ENCODE data around the gene SLC2A9.
"Not testable (repeated sequence)": the region's sequence is repeated elsewhere in the genome, so short reads cannot be mapped to it uniquely, and the experiment has no call there.

Gene SLC2A9

DNA sequence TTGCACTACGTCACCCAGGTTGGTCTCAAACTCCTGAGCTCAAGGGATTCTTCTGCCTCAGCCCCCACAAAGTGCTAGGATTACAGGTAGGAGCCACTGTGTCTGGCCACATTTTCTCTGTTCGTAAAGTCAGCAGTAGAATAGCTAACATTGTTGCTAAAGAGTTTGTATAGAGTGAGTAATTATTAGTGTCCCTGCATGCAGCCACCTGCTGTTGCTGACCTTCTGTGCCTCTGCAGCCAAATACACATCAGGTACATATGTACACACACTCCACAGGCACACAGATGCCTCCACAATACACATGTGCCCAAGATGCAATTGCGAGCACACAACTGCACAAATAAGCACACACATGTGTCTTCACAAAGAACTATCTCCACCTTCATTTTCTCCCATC lies 228.9 kb downstream of the SLC2A9 start:
- Histone ChIP-seq H2AFZ (ENCODE audit: low read depth, low read length, severe bottlenecking) (no peak overlapping the region), H3K79me2 (ENCODE audit: insufficient read depth, low read length) (no peaks in the 10 kb centered on the region), H3K9ac (ENCODE audit: low read length) (no peak overlapping the region), H3K27ac (ENCODE audit: low read depth, low read length) (no peak overlapping the region), H3K27me3 (ENCODE audit: low read length) (no peaks in the 10 kb centered on the region), H3K4me3 (ENCODE audit: insufficient read depth, low read length, poor library complexity, severe bottlenecking) (no peak overlapping the region), H3K36me3 (ENCODE audit: low read length) (no peaks in the 10 kb centered on the region), H3K9me3 (ENCODE audit: insufficient read depth, low read length) (no peaks in the 10 kb centered on the region), H3K4me2 (ENCODE audit: low read depth, low read length, poor library complexity, severe bottlenecking) (no peak overlapping the region), H3F3A (ENCODE audit: insufficient read depth) (no peaks in the 10 kb centered on the region), H3K9me2 (replicated peaks; ENCODE audit: insufficient read depth, low read length) (no peaks in the 10 kb centered on the region), H4K20me1 (ENCODE audit: low read depth, low read length) (no peaks in the 10 kb centered on the region)
- TF ChIP-seq EZH2phosphoT487 (conservative IDR thresholded peaks at IDR 0.05; ENCODE audit: low read length): no peak
- TF ChIP-seq, protein P1, sequence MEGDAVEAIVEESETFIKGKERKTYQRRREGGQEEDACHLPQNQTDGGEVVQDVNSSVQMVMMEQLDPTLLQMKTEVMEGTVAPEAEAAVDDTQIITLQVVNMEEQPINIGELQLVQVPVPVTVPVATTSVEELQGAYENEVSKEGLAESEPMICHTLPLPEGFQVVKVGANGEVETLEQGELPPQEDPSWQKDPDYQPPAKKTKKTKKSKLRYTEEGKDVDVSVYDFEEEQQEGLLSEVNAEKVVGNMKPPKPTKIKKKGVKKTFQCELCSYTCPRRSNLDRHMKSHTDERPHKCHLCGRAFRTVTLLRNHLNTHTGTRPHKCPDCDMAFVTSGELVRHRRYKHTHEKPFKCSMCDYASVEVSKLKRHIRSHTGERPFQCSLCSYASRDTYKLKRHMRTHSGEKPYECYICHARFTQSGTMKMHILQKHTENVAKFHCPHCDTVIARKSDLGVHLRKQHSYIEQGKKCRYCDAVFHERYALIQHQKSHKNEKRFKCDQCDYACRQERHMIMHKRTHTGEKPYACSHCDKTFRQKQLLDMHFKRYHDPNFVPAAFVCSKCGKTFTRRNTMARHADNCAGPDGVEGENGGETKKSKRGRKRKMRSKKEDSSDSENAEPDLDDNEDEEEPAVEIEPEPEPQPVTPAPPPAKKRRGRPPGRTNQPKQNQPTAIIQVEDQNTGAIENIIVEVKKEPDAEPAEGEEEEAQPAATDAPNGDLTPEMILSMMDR (IDR thresholded peaks at IDR 0.05; ENCODE audit: insufficient read depth, low read length, poor library complexity, severe bottlenecking): no peak

DNA sequence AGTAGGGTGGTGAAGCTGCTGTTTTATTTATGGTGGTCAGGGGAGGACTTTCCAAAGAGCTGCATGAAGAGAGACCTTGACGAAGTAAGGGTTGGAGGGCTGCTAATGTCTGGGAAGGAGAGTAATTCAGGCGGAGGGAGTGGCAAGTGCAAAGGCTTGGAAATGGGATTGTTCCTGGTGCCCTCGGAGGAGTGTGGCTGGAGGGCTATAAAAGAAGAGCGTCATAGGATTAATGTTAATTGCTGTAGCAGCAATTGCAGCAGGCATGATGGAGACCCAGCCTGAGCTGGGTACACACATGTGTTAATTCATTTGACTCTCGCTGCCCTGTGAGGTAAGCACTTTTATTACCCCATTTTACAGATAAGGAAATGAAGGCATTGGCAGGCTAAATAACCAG lies 235.4 kb downstream of the SLC2A9 start:
- H3K4me2 ChIP-seq (ENCODE audit: low read depth, low read length, poor library complexity, severe bottlenecking); H3K27ac ChIP-seq (ENCODE audit: low read depth, low read length): not testable (repeated sequence)

DNA sequence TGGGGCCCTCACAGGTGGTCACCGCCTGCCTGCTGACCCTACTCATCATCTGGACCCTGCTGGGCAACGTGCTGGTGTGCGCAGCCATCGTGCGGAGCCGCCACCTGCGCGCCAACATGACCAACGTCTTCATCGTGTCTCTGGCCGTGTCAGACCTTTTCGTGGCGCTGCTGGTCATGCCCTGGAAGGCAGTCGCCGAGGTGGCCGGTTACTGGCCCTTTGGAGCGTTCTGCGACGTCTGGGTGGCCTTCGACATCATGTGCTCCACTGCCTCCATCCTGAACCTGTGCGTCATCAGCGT lies 239.2 kb downstream of the SLC2A9 start:
- H3F3A ChIP-seq (ENCODE audit: insufficient read depth): no peaks in the 10 kb centered on the region
- H3K27ac ChIP-seq (ENCODE audit: low read depth, low read length): no peak overlapping the region
- H3K4me3 ChIP-seq (ENCODE audit: insufficient read depth, low read length, poor library complexity, severe bottlenecking): no peak overlapping the region
- H3K9ac ChIP-seq (ENCODE audit: low read length): no peak overlapping the region
- TF ChIP-seq, protein P1 (IDR thresholded peaks at IDR 0.05; ENCODE audit: insufficient read depth, low read length, poor library complexity, severe bottlenecking): no peak
- TF ChIP-seq EZH2phosphoT487 (conservative IDR thresholded peaks at IDR 0.05; ENCODE audit: low read length): no peak
- H3K4me2 ChIP-seq (ENCODE audit: low read depth, low read length, poor library complexity, severe bottlenecking): no peak overlapping the region
- H3K27me3 ChIP-seq (ENCODE audit: low read length): no peaks in the 10 kb centered on the region
- no peaks in the 10 kb centered on the region for H3K36me3 ChIP-seq (ENCODE audit: low read length)
- no peaks in the 10 kb centered on the region for H4K20me1 ChIP-seq (ENCODE audit: low read depth, low read length)
- H2AFZ ChIP-seq (ENCODE audit: low read depth, low read length, severe bottlenecking): no peak overlapping the region
- H3K79me2 ChIP-seq (ENCODE audit: insufficient read depth, low read length): no peaks in the 10 kb centered on the region
- H3K9me3 ChIP-seq (ENCODE audit: insufficient read depth, low read length): no peaks in the 10 kb centered on the region
- no peaks in the 10 kb centered on the region for H3K9me2 ChIP-seq (replicated peaks; ENCODE audit: insufficient read depth, low read length)

More for the DNA sequence above, 235.4 kb downstream of the SLC2A9 start:
- H3K9me3 ChIP-seq (ENCODE audit: insufficient read depth, low read length); H4K20me1 ChIP-seq (ENCODE audit: low read depth, low read length); H3K9ac ChIP-seq (ENCODE audit: low read length); H3K9me2 ChIP-seq (replicated peaks; ENCODE audit: insufficient read depth, low read length); H3F3A ChIP-seq (ENCODE audit: insufficient read depth); H3K27me3 ChIP-seq (ENCODE audit: low read length); H3K4me3 ChIP-seq (ENCODE audit: insufficient read depth, low read length, poor library complexity, severe bottlenecking); H2AFZ ChIP-seq (ENCODE audit: low read depth, low read length, severe bottlenecking); H3K79me2 ChIP-seq (ENCODE audit: insufficient read depth, low read length); H3K36me3 ChIP-seq (ENCODE audit: low read length): not testable (repeated sequence)

DNA sequence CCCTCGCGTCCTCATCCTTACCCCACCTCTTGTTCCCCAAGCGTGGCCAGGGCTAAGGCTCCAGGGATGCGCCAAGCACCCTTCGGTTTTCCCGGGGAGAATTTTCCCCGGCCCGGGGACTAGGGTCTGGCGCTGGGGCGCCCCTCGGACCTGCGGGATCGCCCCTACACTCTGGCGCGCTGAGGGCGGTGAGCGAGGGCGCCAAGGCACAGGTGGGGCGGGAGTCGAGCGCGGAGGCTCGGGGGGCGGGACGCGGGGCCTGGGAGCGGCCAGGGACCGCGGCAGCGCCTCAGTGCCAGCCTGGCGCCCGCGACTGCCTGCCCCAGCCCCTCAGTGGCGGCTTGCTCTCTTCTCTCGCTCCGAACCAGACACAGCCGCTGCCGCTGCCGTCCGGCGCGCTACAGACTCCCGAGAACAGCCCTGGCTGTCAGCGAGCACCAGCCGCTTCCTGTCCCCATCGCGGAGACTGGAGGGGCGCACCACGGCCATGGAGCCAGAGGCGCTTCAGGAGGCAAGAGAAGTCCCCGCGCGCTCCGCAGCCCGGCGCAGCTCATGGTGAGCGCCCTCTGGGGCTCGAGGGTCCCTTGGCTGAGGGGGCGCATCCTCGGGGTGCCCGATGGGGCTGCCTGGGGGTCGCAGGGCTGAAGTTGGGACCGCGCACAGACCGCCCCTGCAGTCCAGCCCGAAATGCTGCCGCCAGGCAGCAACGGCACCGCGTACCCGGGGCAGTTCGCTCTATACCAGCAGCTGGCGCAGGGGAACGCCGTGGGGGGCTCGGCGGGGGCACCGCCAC lies 239.8 kb downstream of the SLC2A9 start, which contains the start of gene DRD5:
Gene DRD5 (plus strand): TSS at position 292 of the 793 bp plus-strand sequence. CDS start 396 bp downstream, at position 688.
- Histone ChIP-seq H3K9me3 (ENCODE audit: insufficient read depth, low read length) (no peaks in the 10 kb centered on the region), H2AFZ (ENCODE audit: low read depth, low read length, severe bottlenecking) (no peak within 1 kb of the TSS), H4K20me1 (ENCODE audit: low read depth, low read length) (no peaks in the 10 kb centered on the region), H3K4me2 (ENCODE audit: low read depth, low read length, poor library complexity, severe bottlenecking) (no peak within 1 kb of the TSS), H3K27me3 (ENCODE audit: low read length) (no peaks in the 10 kb centered on the region), H3K36me3 (ENCODE audit: low read length) (no peaks in the 10 kb centered on the region), H3K27ac (ENCODE audit: low read depth, low read length) (no peak within 1 kb of the TSS), H3F3A (ENCODE audit: insufficient read depth) (no peaks in the 10 kb centered on the region), H3K4me3 (ENCODE audit: insufficient read depth, low read length, poor library complexity, severe bottlenecking) (no peak within 1 kb of the TSS), H3K79me2 (ENCODE audit: insufficient read depth, low read length) (no peaks in the 10 kb centered on the region), H3K9me2 (replicated peaks; ENCODE audit: insufficient read depth, low read length) (no peaks in the 10 kb centered on the region), H3K9ac (ENCODE audit: low read length) (no peak within 1 kb of the TSS)
- TF ChIP-seq, protein P1 (IDR thresholded peaks at IDR 0.05; ENCODE audit: insufficient read depth, low read length, poor library complexity, severe bottlenecking): no peak
- TF ChIP-seq EZH2phosphoT487 (conservative IDR thresholded peaks at IDR 0.05; ENCODE audit: low read length): no peak

Data from SU-DHL-6 (cell line).